PC-3 (cell line): ENCODE measurements around the gene MTMR6. TPM values are rescaled to one million over a fixed set of nuclear protein-coding genes. Genes with fewer than 3 reads are reported as not detected.

ENCODE experiments used
- ATAC-seq: fragments of 200-7000 bp; cut with Tn5 transposase; 2 replicates; pipeline ENCODE4 v1.9.1; 2020; ENCODE audit warnings: mild to moderate bottlenecking, moderate library complexity
- BruUV-seq: library from RNA; stranded (reverse); fragments of 400-500 nt; replicated peaks from 2 replicates; lab custom pipeline; 2021; lab: Mats Ljungman, UMichigan
- CTCF ChIA-PET: fragments of 300-600 bp; sonication (Branson Sonifier 250); formaldehyde crosslinking; loops from one replicate; lab custom pipeline; 2022; ENCODE audit warnings: antibody characterized with exemption; lab: Charles Lee
- POLR2A ChIA-PET: fragments of 300-600 bp; sonication (Branson Sonifier 250); formaldehyde crosslinking; loops from one replicate; lab custom pipeline; 2022; ENCODE audit warnings: antibody characterized with exemption; ENCODE audit not compliant: unreplicated experiment; lab: Charles Lee
- DNase-seq: peaks from one replicate; pipeline ENCODE4 v3.0.0-alpha.2; 2015
- H2AFZ ChIP-seq: fragments of 300-600 bp; sonication (generic); 2 replicates; pipeline ENCODE4 v1.6.0; 2016; ENCODE audit warnings: antibody characterized with exemption, low read length
- H3F3A ChIP-seq: fragments of 300-600 bp; sonication (generic); one replicate; pipeline ENCODE4 v1.6.0; 2017; ENCODE audit warnings: antibody characterized with exemption, low read length, control low read depth, mild to moderate bottlenecking; ENCODE audit not compliant: unreplicated experiment
- H3K27ac ChIP-seq: fragments of 300-600 bp; sonication (generic); 2 replicates; pipeline ENCODE4 v1.5.1; 2016; ENCODE audit warnings: mild to moderate bottlenecking, low read length
- H3K27me3 ChIP-seq: fragments of 300-600 bp; sonication (generic); 2 replicates; pipeline ENCODE4 v1.6.1; 2016; ENCODE audit warnings: low read length, mixed read lengths
- H3K36me3 ChIP-seq: fragments of 300-600 bp; sonication (generic); 2 replicates; pipeline ENCODE4 v1.6.1; 2016; ENCODE audit warnings: low read depth, mixed run types, low read length, mixed read lengths
- H3K4me1 ChIP-seq: fragments of 300-600 bp; sonication (generic); 2 replicates; pipeline ENCODE4 v1.5.1; 2016; ENCODE audit warnings: low read length; ENCODE audit not compliant: insufficient read depth
- H3K4me2 ChIP-seq: fragments of 300-600 bp; sonication (generic); 2 replicates; pipeline ENCODE4 v1.6.0; 2016; ENCODE audit warnings: low read length
- H3K4me3 ChIP-seq: fragments of 300-600 bp; sonication (generic); 2 replicates; pipeline ENCODE4 v1.5.1; 2016; ENCODE audit warnings: mild to moderate bottlenecking, low read length, mixed read lengths
- H3K79me2 ChIP-seq: fragments of 300-600 bp; sonication (generic); 2 replicates; pipeline ENCODE4 v1.6.1; 2017; ENCODE audit warnings: low read length, mixed read lengths
- H3K9ac ChIP-seq: fragments of 300-600 bp; sonication (generic); 2 replicates; pipeline ENCODE4 v1.6.0; 2016; ENCODE audit warnings: mild to moderate bottlenecking, low read length
- H3K9me2 ChIP-seq: fragments of 300-600 bp; sonication (generic); replicated peaks from 2 replicates; pipeline ENCODE4 v1.6.1; 2016; ENCODE audit warnings: mixed run types, low read length, mixed read lengths
- H3K9me3 ChIP-seq: fragments of 300-600 bp; sonication (generic); 2 replicates; pipeline ENCODE4 v1.6.1; 2016; ENCODE audit warnings: low read length, mixed read lengths
- H4K20me1 ChIP-seq: fragments of 300-600 bp; sonication (generic); 2 replicates; pipeline ENCODE4 v1.6.1; 2016; ENCODE audit warnings: low read length, mixed read lengths
- EZH2 ChIP-seq: fragments of 300-600 bp; sonication (generic); IDR thresholded peaks from one replicate; pipeline ENCODE4 v1.6.1; 2017; ENCODE audit warnings: antibody characterized with exemption, mild to moderate bottlenecking, low read length; ENCODE audit not compliant: unreplicated experiment
- EZH2phosphoT487 ChIP-seq: fragments of 300-600 bp; sonication (generic); IDR thresholded peaks from 2 replicates; pipeline ENCODE4 v1.6.1; 2018; ENCODE audit warnings: mild to moderate bottlenecking, antibody characterized with exemption, low read length, borderline replicate concordance
- intact Hi-C: fragments of 100-400 bp; cut with micrococcal nuclease; formaldehyde crosslinking; loops from 2 replicates; pipeline ENCODE4 v1.9.0; 2023
- total RNA-seq: library from RNA; depleted of rRNA; stranded (reverse); fragments of >200 nt; gene quantifications from 2 replicates; pipeline ENCODE4 v1.2.3, GENCODE V29; 2014
- TF ChIP-seq, protein P1 (sequence below): fragments of 300-600 bp; sonication (generic); conservative IDR thresholded peaks from 2 replicates; pipeline ENCODE4 v1.5.1; 2017; ENCODE audit warnings: antibody characterized with exemption, low read depth, mild to moderate bottlenecking, low read length

MTMR6 gene
- total RNA-seq, 1 experiment from 2014 or later: 10.5 TPM

DNA sequence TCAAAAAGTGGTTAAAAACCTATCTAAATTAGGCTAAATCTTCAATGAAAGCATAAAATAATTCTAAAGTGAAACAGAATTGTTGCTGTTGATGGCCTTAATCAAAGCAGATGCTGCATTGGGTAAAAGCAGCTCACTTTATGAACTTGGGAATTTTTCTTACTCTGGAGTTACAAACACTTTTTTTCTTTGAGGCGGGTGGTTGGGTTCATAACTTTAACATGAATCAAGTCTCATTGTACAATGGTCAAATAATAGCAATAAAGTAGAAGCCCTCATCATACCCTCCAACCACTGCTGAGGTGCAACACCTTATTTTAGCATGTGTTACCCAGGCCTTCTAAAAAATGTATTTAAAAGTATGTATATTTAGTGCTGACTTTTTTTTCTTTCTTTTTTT lies 43.3 kb upstream of the MTMR6 start:
- no peaks in the 10 kb centered on the region for H3K27me3 ChIP-seq
- no TSS peak for BruUV-seq
- intact Hi-C loops: no loop called here
- H3K27ac ChIP-seq: no peak overlapping the region
- no peaks in the 10 kb centered on the region for H3F3A ChIP-seq
- H3K9me2 ChIP-seq: no peaks in the 10 kb centered on the region
- peak; percentile 8 for DNase-seq
- no peak overlapping the region for H3K4me2 ChIP-seq
- H3K36me3 ChIP-seq: peaks cover 61% of the 10 kb centered on the region
- H3K4me3 ChIP-seq: no peak overlapping the region
- no peak for ATAC-seq
- no peak overlapping the region for H2AFZ ChIP-seq
- H3K9ac ChIP-seq: no peak overlapping the region
- H4K20me1 ChIP-seq: no peaks in the 10 kb centered on the region
- H3K79me2 ChIP-seq: no peaks in the 10 kb centered on the region
- H3K9me3 ChIP-seq: no peaks in the 10 kb centered on the region
- ChIA-PET POLR2A (no interaction called here), CTCF (no interaction called here)
- TF ChIP-seq EZH2phosphoT487 (no peak), EZH2 (no peak)
- TF ChIP-seq, protein P1, sequence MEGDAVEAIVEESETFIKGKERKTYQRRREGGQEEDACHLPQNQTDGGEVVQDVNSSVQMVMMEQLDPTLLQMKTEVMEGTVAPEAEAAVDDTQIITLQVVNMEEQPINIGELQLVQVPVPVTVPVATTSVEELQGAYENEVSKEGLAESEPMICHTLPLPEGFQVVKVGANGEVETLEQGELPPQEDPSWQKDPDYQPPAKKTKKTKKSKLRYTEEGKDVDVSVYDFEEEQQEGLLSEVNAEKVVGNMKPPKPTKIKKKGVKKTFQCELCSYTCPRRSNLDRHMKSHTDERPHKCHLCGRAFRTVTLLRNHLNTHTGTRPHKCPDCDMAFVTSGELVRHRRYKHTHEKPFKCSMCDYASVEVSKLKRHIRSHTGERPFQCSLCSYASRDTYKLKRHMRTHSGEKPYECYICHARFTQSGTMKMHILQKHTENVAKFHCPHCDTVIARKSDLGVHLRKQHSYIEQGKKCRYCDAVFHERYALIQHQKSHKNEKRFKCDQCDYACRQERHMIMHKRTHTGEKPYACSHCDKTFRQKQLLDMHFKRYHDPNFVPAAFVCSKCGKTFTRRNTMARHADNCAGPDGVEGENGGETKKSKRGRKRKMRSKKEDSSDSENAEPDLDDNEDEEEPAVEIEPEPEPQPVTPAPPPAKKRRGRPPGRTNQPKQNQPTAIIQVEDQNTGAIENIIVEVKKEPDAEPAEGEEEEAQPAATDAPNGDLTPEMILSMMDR: no peak
- no peaks in the 10 kb centered on the region for H3K4me1 ChIP-seq

DNA sequence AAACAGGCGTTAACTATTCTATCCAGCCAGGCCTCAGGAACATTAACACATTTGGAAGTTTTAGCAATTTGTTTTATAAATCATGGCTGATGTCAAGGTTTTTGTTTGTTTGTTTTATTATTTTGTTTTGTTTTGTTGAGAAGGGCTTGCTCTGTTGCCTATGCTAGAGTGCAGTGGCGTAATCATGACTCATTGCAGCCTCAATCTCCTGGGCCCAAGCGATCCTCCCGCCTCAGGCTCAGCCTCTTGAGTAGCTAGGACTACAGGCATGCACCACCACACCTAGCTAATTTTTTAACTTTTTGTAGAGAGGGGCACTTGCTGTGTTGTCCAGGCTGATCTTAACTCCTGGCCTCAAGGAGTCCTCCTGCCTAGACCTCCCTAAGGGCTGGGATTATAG lies 42.4 kb upstream of the MTMR6 start:
- no peak overlapping the region for H3K9ac ChIP-seq
- ChIA-PET CTCF (no interaction called here), POLR2A (no interaction called here)
- no peaks in the 10 kb centered on the region for H3K9me2 ChIP-seq
- no peak overlapping the region for H3K4me2 ChIP-seq
- H3K36me3 ChIP-seq: peaks cover 67% of the 10 kb centered on the region
- TF ChIP-seq, protein P1: no peak
- TF ChIP-seq EZH2 (no peak), EZH2phosphoT487 (no peak)
- no peaks in the 10 kb centered on the region for H3K27me3 ChIP-seq
- intact Hi-C loops: no loop called here
- no peaks in the 10 kb centered on the region for H3K79me2 ChIP-seq
- no TSS peak for BruUV-seq
- DNase-seq: peak; percentile 24
- no peak overlapping the region for H2AFZ ChIP-seq
- H3K4me1 ChIP-seq: no peaks in the 10 kb centered on the region
- H3K4me3 ChIP-seq: no peak overlapping the region
- H3K9me3 ChIP-seq: no peaks in the 10 kb centered on the region
- peak; percentile 31; the same call in 1 of the 2 replicates for ATAC-seq
- no peaks in the 10 kb centered on the region for H4K20me1 ChIP-seq
- no peaks in the 10 kb centered on the region for H3F3A ChIP-seq
- H3K27ac ChIP-seq: no peak overlapping the region

DNA sequence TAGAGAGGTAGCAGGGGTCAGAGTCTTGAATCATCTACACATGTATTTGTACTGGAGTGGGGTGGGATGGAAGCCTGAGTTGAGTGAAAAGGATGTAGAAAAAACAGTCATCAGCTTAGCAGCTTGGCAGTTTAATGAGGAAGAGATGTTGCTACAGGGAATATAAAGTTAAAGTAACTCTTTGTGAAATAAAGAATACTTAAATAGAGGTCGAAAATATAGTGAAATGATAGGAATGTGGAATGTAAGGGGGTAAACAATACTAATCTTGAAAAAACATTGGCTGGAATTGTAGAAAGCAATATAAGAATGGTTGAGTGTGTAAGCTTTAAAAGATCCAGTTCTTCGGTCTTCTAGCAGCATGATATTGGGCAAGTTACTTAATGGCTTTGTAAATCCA lies 36.8 kb upstream of the MTMR6 start:
- ATAC-seq (no peak), DNase-seq (no peak)
- intact Hi-C loops: no loop called here
- Histone ChIP-seq H4K20me1 (no peaks in the 10 kb centered on the region), H3K9me2 (no peaks in the 10 kb centered on the region), H3K27ac (no peak overlapping the region), H3K4me1 (no peaks in the 10 kb centered on the region; the same call in 1 of the 2 replicates), H3K27me3 (no peaks in the 10 kb centered on the region), H3K9me3 (no peaks in the 10 kb centered on the region), H3F3A (no peaks in the 10 kb centered on the region), H3K4me2 (no peak overlapping the region), H3K9ac (no peak overlapping the region), H3K79me2 (no peaks in the 10 kb centered on the region), H2AFZ (no peak overlapping the region), H3K4me3 (no peak overlapping the region), H3K36me3 (peaks cover 61% of the 10 kb centered on the region)
- TF ChIP-seq EZH2phosphoT487 (no peak), EZH2 (no peak)
- TF ChIP-seq, protein P1: no peak
- ChIA-PET POLR2A (no interaction called here), CTCF (no interaction called here)
- no TSS peak for BruUV-seq
